Body of pancreas (tissue), 4 donors: Measurements from ENCODE around the gene SLC29A1. TPM values are rescaled to one million over a fixed set of nuclear protein-coding genes. Genes with fewer than 3 reads are reported as not detected.

Experiments
- ATAC-seq: fragments of 150-250 bp; one replicate; pipeline ENCODE4 v1.9.1; 2016
- DNase-seq, 4 donors: peaks; one replicate each; pipeline ENCODE4 v3.0.0-alpha.2; 2019
- H3K27ac ChIP-seq, 4 donors: fragments of 200-600 bp; sonication (generic); 1 replicate in 3 of 4; 2 replicates in 1 of 4; pipeline versions ENCODE4 v1.5.1 to v1.6.1; 2016 to 2019; ENCODE audit warnings: mild to moderate bottlenecking in 1 of 4, mixed read lengths in 1 of 4, moderate library complexity in 1 of 4
- H3K27me3 ChIP-seq, 2 donors: fragments of 200-600 bp; sonication (generic); one replicate each; pipeline ENCODE4 v1.6.0; 2016; ENCODE audit warnings: mild to moderate bottlenecking in 1 of 2
- H3K36me3 ChIP-seq, 2 donors: fragments of 200-600 bp; sonication (generic); replicated peaks in 1 of 2; 2 replicates each; pipeline ENCODE4 v1.5.1; 2016; ENCODE audit warnings: low read depth in 2 of 2; ENCODE audit not compliant: insufficient read depth in 1 of 2
- H3K4me1 ChIP-seq: fragments of 200-600 bp; sonication (generic); one replicate; pipeline ENCODE4 v1.6.0; 2016
- H3K4me3 ChIP-seq, 2 donors: fragments of 200-600 bp; sonication (generic); 1 replicate in 1 of 2; 2 replicates in 1 of 2; pipeline ENCODE4 v1.5.1; 2016 to 2019
- H3K9me3 ChIP-seq, 3 donors: fragments of 200-600 bp; sonication (generic); 1 replicate in 2 of 3; 2 replicates in 1 of 3; pipeline ENCODE4 v1.5.1; 2016
- CTCF ChIP-seq, 7 experiments: fragments of 450-650 bp in 4 of 7; fragments of 200-600 bp in 3 of 7; sonication (generic) in 3 of 7; IDR thresholded peaks; one replicate each; pipeline ENCODE4 v1.5.1; 2016 to 2019; ENCODE audit warnings: antibody characterized with exemption in 7 of 7
- POLR2A ChIP-seq, 3 donors: fragments of 450-650 bp; IDR thresholded peaks; one replicate each; pipeline ENCODE4 v1.6.1; 2016; ENCODE audit warnings: antibody characterized with exemption in 3 of 3, mild to moderate bottlenecking in 2 of 3
- WGBS, 2 donors: methylation state at CpG; one replicate each; pipeline ENCODE4 v1.1.5; 2017; 5-methylcytosine and 5-hydroxymethylcytosine counted together
- intact Hi-C: fragments of 100-400 bp; cut with DNase I; formaldehyde crosslinking; loops from one replicate; pipeline ENCODE4 v1.15.1; 2023
- total RNA-seq, 2 donors: library from RNA; depleted of rRNA; stranded (reverse); fragments of >200 nt; gene quantifications; one replicate each; pipeline ENCODE4 v1.1.0, GENCODE V29; 2016

SLC29A1 gene
- total RNA-seq, 2 donors from 2014 or later, result 44.8 to 90.3 TPM

DNA sequence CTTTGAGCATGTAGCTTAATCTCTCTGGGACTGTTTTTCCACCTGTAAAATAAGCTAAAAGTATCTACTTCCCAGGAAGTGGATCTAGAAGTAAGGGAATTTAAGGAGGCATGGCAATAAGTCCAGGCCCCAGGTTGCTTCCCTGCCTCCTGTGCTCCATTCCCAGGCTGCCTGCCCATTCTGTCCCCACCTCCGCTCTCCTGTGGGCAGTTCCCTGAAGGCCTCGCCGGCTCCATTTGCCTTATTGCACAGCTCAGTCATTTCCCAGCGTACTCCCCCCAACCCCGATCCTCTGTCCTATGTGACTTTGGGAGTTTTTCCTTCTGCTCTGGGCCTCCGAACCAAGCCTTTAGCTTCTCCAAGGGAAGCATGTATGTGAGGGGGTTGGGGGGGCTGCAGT lies 4.6 kb downstream of the SLC29A1 start:
- TF ChIP-seq POLR2A (IDR thresholded peaks at IDR 0.05) (no peak), CTCF (IDR thresholded peaks at IDR 0.05) (no peak)
- Histone ChIP-seq H3K9me3 (no peaks in the 10 kb centered on the region), H3K4me1 (peaks cover 61% of the 10 kb centered on the region), H3K27me3 (no peaks in the 10 kb centered on the region), H3K27ac (no peak overlapping the region), H3K36me3 (peaks cover 0 to 9% of the 10 kb centered on the region in 2 donors), H3K4me3 (no peak overlapping the region)
- ATAC-seq (no peak), DNase-seq (no peak)
- intact Hi-C loops, result no loop called here
- 86 to 92% methylated on average over 6 of the region's 6 CpGs for WGBS, 2 donors

DNA sequence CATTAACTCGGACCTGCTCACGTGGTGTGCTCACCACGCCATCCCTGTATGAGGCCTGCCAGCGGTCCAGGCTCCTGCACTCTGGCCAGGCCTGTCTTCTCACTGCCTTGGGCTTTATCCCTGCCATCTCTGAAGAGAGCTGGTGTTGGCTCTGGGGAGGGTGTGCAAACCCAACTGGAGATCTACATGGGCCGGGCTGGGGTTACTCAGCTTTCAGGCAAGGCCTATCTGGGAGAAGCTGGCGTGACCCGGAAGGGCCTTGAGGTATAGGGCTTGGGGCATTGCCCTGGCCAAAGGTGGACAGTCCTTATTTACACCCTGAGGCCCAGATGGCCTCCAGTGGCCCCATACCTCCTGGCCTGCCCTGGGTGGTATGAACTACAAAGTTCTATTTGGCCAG lies 5.0 kb downstream of the SLC29A1 start:
- no peaks in the 10 kb centered on the region for H3K27me3 ChIP-seq
- peaks cover 0 to 12% of the 10 kb centered on the region in 2 donors for H3K36me3 ChIP-seq
- no peak overlapping the region for H3K4me3 ChIP-seq
- H3K4me1 ChIP-seq, result peaks cover 63% of the 10 kb centered on the region
- intact Hi-C loops, result no loop called here
- no peak overlapping the region for H3K27ac ChIP-seq
- ATAC-seq (no peak), DNase-seq (no peak)
- H3K9me3 ChIP-seq, result no peaks in the 10 kb centered on the region
- 80 to 90% methylated on average over 3 to 7 of the region's 7 CpGs for WGBS, 2 donors
- TF ChIP-seq POLR2A (IDR thresholded peaks at IDR 0.05) (no peak), CTCF (IDR thresholded peaks at IDR 0.05) (no peak)

GRCh38 chr6:44228836-44229235 lies 5.4 kb downstream of the SLC29A1 start:
- H3K9me3 ChIP-seq, result no peaks in the 10 kb centered on the region
- H3K27me3 ChIP-seq, result no peaks in the 10 kb centered on the region
- no peak overlapping the region for H3K4me3 ChIP-seq
- no peak for DNase-seq
- intact Hi-C loops, result no loop called here
- ATAC-seq, result no peak
- H3K27ac ChIP-seq, result no peak overlapping the region
- 76 to 83% methylated on average over 5 of the region's 5 CpGs for WGBS, 2 donors
- peaks cover 0 to 12% of the 10 kb centered on the region in 2 donors for H3K36me3 ChIP-seq
- H3K4me1 ChIP-seq, result peaks cover 65% of the 10 kb centered on the region
- TF ChIP-seq POLR2A (IDR thresholded peaks at IDR 0.05) (no peak), CTCF (IDR thresholded peaks at IDR 0.05) (no peak)

DNA sequence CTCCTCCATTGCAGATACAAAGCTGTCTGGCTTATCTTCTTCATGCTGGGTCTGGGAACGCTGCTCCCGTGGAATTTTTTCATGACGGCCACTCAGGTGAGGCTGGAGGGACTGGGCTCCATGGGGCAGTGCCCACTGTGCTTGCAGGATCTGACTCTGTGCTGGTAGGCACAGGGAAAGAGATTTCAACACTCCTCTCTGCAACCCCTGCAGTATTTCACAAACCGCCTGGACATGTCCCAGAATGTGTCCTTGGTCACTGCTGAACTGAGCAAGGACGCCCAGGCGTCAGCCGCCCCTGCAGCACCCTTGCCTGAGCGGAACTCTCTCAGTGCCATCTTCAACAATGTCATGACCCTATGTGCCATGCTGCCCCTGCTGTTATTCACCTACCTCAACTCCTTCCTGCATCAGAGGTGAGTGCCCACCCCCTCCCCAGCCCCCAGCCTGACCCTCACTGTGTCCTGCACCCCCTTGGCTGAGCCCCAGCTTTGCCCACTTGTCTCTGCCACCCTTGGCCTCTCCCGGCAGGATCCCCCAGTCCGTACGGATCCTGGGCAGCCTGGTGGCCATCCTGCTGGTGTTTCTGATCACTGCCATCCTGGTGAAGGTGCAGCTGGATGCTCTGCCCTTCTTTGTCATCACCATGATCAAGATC lies 6.1 kb downstream of the SLC29A1 start:
- peaks cover 0 to 12% of the 10 kb centered on the region in 2 donors for H3K36me3 ChIP-seq
- H3K27ac ChIP-seq, result no peak overlapping the region
- H3K27me3 ChIP-seq, result no peaks in the 10 kb centered on the region
- H3K9me3 ChIP-seq, result no peaks in the 10 kb centered on the region
- DNase-seq, result peak in 1 of 4 donors; percentile 32
- intact Hi-C loops, result loop anchor here (5.0 kb wide), 1 partner anchor 57 kb away; no protein-coding TSS in a partner anchor
- TF ChIP-seq POLR2A (IDR thresholded peaks at IDR 0.05) (no peak), CTCF (IDR thresholded peaks at IDR 0.05) (no peak)
- no peak for ATAC-seq
- 66 to 69% methylated on average over 8 to 10 of the region's 11 CpGs for WGBS, 2 donors
- no peak overlapping the region for H3K4me3 ChIP-seq
- H3K4me1 ChIP-seq, result peaks cover 65% of the 10 kb centered on the region
